ENCODE results near the gene EMILIN1.

The EMILIN1 gene

GRCh38 chr2:27050281-27050995 lies 28.0 kb upstream of the EMILIN1 start (continued):
- no peak for TF ChIP-seq TOX (CRISPR knock-in tag; IDR thresholded peaks at IDR 0.05; ENCODE audit: borderline replicate concordance)
- 0 out of 2 replicates have a peak, but pooled peaks have one; percentile 6 for TF ChIP-seq ZC3H10 (CRISPR knock-in tag; IDR thresholded peaks at IDR 0.05)
- 0 out of 2 replicates have a peak, but pooled peaks have one; percentile 4 for TF ChIP-seq TCF4 (CRISPR knock-in tag; IDR thresholded peaks at IDR 0.05; ENCODE audit: borderline replicate concordance)
- no peak for TF ChIP-seq ZNF8 (CRISPR knock-in tag; IDR thresholded peaks at IDR 0.05)
- no peak; the same call in 1 of the 2 replicates for TF ChIP-seq SNAI2 (CRISPR knock-in tag; IDR thresholded peaks at IDR 0.05)
- peak; percentile 50; the same call in 1 of the 2 replicates for TF ChIP-seq ZNF70 (CRISPR knock-in tag; IDR thresholded peaks at IDR 0.05)
- TF ChIP-seq CREB5 (CRISPR knock-in tag; IDR thresholded peaks at IDR 0.05; ENCODE audit: low read depth): no peak; the same call in 1 of the 2 replicates
- TF ChIP-seq TSHZ2 (CRISPR knock-in tag; IDR thresholded peaks at IDR 0.05): peak; percentile 51

GRCh38 chr2:27050996-27051901 lies 27.2 kb upstream of the EMILIN1 start, which contains the start of gene AGBL5:
AGBL5 (plus strand) TSS chr2:27051668; CDS start chr2:27052959, 1,291 bp downstream.
- peak; percentile 66 for ATAC-seq
- no peak for TF ChIP-seq ARNTL (CRISPR knock-in tag; IDR thresholded peaks at IDR 0.05; ENCODE audit: borderline replicate concordance, low read depth)
- TF ChIP-seq OSR1 (CRISPR knock-in tag; IDR thresholded peaks at IDR 0.05): no peak
- TF ChIP-seq ZC3H10 (CRISPR knock-in tag; IDR thresholded peaks at IDR 0.05): no peak
- peak; percentile 95 for TF ChIP-seq ESRRG (CRISPR knock-in tag; IDR thresholded peaks at IDR 0.05)
- no peak for TF ChIP-seq RARB (CRISPR knock-in tag; IDR thresholded peaks at IDR 0.05)
- no peak for TF ChIP-seq SNAI2 (CRISPR knock-in tag; IDR thresholded peaks at IDR 0.05)
- peak; percentile 61; the same call in 1 of the 2 replicates for TF ChIP-seq ZNF8 (CRISPR knock-in tag; IDR thresholded peaks at IDR 0.05)
- no peak for TF ChIP-seq ISL1 (CRISPR knock-in tag; IDR thresholded peaks at IDR 0.05)
- TF ChIP-seq TCF4 (CRISPR knock-in tag; IDR thresholded peaks at IDR 0.05; ENCODE audit: borderline replicate concordance): no peak
- TF ChIP-seq ZNF70 (CRISPR knock-in tag; IDR thresholded peaks at IDR 0.05): peak; percentile 48; the same call in 1 of the 2 replicates
- TF ChIP-seq BACH2 (CRISPR knock-in tag; IDR thresholded peaks at IDR 0.05; ENCODE audit: borderline replicate concordance): no peak
- peak; percentile 95; the same call in 1 of the 2 replicates for TF ChIP-seq CSRNP3 (CRISPR knock-in tag; IDR thresholded peaks at IDR 0.05)
- no peak for TF ChIP-seq TOX (CRISPR knock-in tag; IDR thresholded peaks at IDR 0.05; ENCODE audit: borderline replicate concordance)
- TF ChIP-seq ZNF565 (CRISPR knock-in tag; conservative IDR thresholded peaks at IDR 0.05; ENCODE audit: low read depth): peak; percentile 16
- TF ChIP-seq ZFP3 (CRISPR knock-in tag; IDR thresholded peaks at IDR 0.05): no peak; the same call in 1 of the 2 replicates
- no peak; the same call in 1 of the 2 replicates for TF ChIP-seq POU6F1 (CRISPR knock-in tag; IDR thresholded peaks at IDR 0.05; ENCODE audit: borderline replicate concordance, low read depth)
- TF ChIP-seq TSHZ2 (CRISPR knock-in tag; IDR thresholded peaks at IDR 0.05): 0 out of 2 replicates have a peak, but pooled peaks have one; percentile 77
- no peak; the same call in 1 of the 2 replicates for TF ChIP-seq GLIS3 (CRISPR knock-in tag; IDR thresholded peaks at IDR 0.05)
- TF ChIP-seq PATZ1 (CRISPR knock-in tag; IDR thresholded peaks at IDR 0.05; ENCODE audit: borderline replicate concordance): peak; percentile 91; the same call in 1 of the 2 replicates
- TF ChIP-seq CREB5 (CRISPR knock-in tag; IDR thresholded peaks at IDR 0.05; ENCODE audit: low read depth): peak; percentile 91
- peak; percentile 4 for TF ChIP-seq ZFP30 (CRISPR knock-in tag; IDR thresholded peaks at IDR 0.05)
- TF ChIP-seq CSDC2 (CRISPR knock-in tag; IDR thresholded peaks at IDR 0.05): 0 out of 2 replicates have a peak, but pooled peaks have one; percentile 27
